OCI-LY3 (cell line): Measurements from ENCODE around the gene TACR1.
A peak's percentile ranks its signal among the peaks of the same experiment; 100 is the strongest.

Experiments
- H2AFZ ChIP-seq: fragments of 200-600, 300-600 bp; shearing (Covaris generic); 2 replicates; pipeline ENCODE4 v1.6.0; 2014; ENCODE audit warnings: antibody characterized with exemption, low read depth, low read length
- H3K27ac ChIP-seq: fragments of 200-600, 300-600 bp; sonication (generic); 2 replicates; pipeline ENCODE4 v1.5.1; 2014; ENCODE audit warnings: mild to moderate bottlenecking, low read length, moderate library complexity, mixed read lengths
- H3K27me3 ChIP-seq: fragments of 200-600, 300-600 bp; sonication (generic); 2 replicates; pipeline ENCODE4 v1.6.1; 2014; ENCODE audit warnings: low read depth, low read length, mixed read lengths
- H3K36me3 ChIP-seq: fragments of 200-600, 300-600 bp; sonication (generic); replicated peaks from 2 replicates; pipeline ENCODE3; 2014; ENCODE audit warnings: low read depth, low read length, mixed read lengths
- H3K4me1 ChIP-seq: fragments of 300-600, 200-600 bp; sonication (generic); 2 replicates; pipeline ENCODE4 v1.6.1; 2014; ENCODE audit warnings: low read length, mixed read lengths
- H3K4me2 ChIP-seq: fragments of 200-600, 300-600 bp; sonication (generic); 2 replicates; pipeline ENCODE4 v1.6.1; 2014; ENCODE audit warnings: low read length, mixed read lengths
- H3K4me3 ChIP-seq: fragments of 300-600, 200-600 bp; sonication (generic); 2 replicates; pipeline ENCODE4 v1.5.1; 2014; ENCODE audit warnings: antibody characterized with exemption, mild to moderate bottlenecking, low read length, moderate library complexity
- H3K79me2 ChIP-seq: fragments of 300-600, 200-600 bp; shearing (Covaris generic); 2 replicates; pipeline ENCODE4 v1.6.1; 2014; ENCODE audit warnings: mild to moderate bottlenecking, low read length, mixed read lengths
- H3K9ac ChIP-seq: fragments of 300-600, 200-600 bp; shearing (Covaris generic); 2 replicates; pipeline ENCODE4 v1.6.0; 2014; ENCODE audit warnings: mild to moderate bottlenecking, low read length, moderate library complexity
- H3K9me3 ChIP-seq: fragments of 200-600, 300-600 bp; shearing (Covaris generic); 2 replicates; pipeline ENCODE4 v1.6.1; 2014; ENCODE audit warnings: low read length, mixed read lengths; ENCODE audit not compliant: insufficient read depth
- H4K20me1 ChIP-seq: fragments of 200-600, 300-600 bp; sonication (generic); 2 replicates; pipeline ENCODE4 v1.6.1; 2016; ENCODE audit warnings: low read length, mixed read lengths; ENCODE audit not compliant: insufficient read depth
- EZH2phosphoT487 ChIP-seq: fragments of 200-600 bp; shearing (Covaris generic); IDR thresholded peaks from 2 replicates; pipeline ENCODE4 v1.6.1; 2018; ENCODE audit warnings: antibody characterized with exemption, mixed run types, low read depth
- TF ChIP-seq, protein P1 (sequence below): fragments of 200-600, 300-600 bp; sonication (generic); IDR thresholded peaks from 2 replicates; pipeline ENCODE4 v1.5.1; 2014; ENCODE audit warnings: antibody characterized with exemption, low read length, low read depth

TACR1 gene

DNA sequence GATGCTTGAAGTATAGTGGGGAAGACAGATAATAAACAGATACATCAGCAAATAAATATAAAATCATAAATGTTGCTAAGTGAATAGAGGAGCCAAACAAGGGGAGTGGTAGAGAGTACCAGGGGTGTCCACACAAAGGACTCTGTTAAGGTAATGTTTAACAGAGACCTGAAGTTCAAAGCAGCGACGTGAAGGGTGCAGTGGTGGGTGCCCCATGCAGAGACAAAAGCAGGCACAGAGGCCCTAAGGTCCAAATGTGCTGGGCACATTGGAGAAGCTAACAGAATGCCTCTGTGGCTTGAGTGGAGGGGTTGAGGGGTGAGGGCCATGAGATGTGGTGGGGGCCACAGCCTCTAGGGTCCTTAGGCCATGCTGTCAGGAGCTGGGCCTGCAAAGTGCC is 131.8 kb downstream of the TACR1 start:
- Histone ChIP-seq H3K4me3 (no peak overlapping the region), H2AFZ (no peak overlapping the region), H3K36me3 (no peaks in the 10 kb centered on the region), H3K27me3 (peaks cover 14% of the 10 kb centered on the region), H3K27ac (no peak overlapping the region), H3K79me2 (no peaks in the 10 kb centered on the region), H3K9me3 (no peaks in the 10 kb centered on the region), H3K4me1 (no peaks in the 10 kb centered on the region), H3K4me2 (no peak overlapping the region), H4K20me1 (no peaks in the 10 kb centered on the region), H3K9ac (no peak overlapping the region)
- TF ChIP-seq EZH2phosphoT487, result no peak
- TF ChIP-seq, protein P1, sequence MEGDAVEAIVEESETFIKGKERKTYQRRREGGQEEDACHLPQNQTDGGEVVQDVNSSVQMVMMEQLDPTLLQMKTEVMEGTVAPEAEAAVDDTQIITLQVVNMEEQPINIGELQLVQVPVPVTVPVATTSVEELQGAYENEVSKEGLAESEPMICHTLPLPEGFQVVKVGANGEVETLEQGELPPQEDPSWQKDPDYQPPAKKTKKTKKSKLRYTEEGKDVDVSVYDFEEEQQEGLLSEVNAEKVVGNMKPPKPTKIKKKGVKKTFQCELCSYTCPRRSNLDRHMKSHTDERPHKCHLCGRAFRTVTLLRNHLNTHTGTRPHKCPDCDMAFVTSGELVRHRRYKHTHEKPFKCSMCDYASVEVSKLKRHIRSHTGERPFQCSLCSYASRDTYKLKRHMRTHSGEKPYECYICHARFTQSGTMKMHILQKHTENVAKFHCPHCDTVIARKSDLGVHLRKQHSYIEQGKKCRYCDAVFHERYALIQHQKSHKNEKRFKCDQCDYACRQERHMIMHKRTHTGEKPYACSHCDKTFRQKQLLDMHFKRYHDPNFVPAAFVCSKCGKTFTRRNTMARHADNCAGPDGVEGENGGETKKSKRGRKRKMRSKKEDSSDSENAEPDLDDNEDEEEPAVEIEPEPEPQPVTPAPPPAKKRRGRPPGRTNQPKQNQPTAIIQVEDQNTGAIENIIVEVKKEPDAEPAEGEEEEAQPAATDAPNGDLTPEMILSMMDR, result no peak

DNA sequence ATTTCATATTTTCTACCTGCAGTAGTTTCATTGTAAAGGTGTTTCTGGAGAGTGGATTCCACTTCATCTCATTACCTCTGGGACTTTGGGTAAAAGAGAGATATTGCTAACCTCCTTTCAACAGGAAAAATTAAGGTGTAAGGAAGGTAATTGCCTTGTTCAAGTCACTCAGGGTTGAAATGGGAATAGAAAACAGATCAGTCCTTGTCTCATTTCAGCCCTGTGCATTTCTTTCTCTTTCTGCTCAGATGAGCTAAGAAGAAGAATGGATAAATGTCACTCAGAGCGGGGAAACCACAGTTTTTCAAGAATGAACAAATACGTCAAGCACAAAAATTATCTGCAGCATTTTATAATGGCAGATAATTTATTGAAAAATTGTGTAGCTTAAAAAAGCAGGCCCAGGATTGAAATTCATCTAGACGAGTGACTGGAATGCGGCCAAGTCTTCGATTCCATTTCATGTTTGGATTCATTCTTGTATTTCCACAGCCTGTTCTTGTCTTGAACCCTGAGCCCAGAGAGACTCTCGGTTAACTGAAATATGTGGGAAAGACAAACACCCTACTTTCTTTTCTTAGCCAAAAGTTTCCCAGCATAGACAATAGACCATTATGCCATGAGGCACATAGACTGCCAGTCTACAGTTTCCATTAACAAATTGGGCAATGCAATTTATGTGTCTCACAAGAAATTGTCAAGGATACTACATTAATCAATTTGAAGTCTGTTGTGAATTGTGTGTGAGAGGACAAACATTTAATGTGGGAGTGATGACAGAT is 133.0 kb downstream of the TACR1 start:
- Histone ChIP-seq H3K9me3 (no peaks in the 10 kb centered on the region), H3K4me2 (no peak overlapping the region), H3K27ac (no peak overlapping the region), H2AFZ (no peak overlapping the region), H4K20me1 (no peaks in the 10 kb centered on the region), H3K79me2 (no peaks in the 10 kb centered on the region), H3K9ac (no peak overlapping the region), H3K4me3 (no peak overlapping the region), H3K27me3 (0 out of 2 replicates have a peak, but pooled peaks cover 5% of the 10 kb centered on the region), H3K36me3 (no peaks in the 10 kb centered on the region), H3K4me1 (no peaks in the 10 kb centered on the region)
- TF ChIP-seq, protein P1, result no peak
- TF ChIP-seq EZH2phosphoT487, result no peak

DNA sequence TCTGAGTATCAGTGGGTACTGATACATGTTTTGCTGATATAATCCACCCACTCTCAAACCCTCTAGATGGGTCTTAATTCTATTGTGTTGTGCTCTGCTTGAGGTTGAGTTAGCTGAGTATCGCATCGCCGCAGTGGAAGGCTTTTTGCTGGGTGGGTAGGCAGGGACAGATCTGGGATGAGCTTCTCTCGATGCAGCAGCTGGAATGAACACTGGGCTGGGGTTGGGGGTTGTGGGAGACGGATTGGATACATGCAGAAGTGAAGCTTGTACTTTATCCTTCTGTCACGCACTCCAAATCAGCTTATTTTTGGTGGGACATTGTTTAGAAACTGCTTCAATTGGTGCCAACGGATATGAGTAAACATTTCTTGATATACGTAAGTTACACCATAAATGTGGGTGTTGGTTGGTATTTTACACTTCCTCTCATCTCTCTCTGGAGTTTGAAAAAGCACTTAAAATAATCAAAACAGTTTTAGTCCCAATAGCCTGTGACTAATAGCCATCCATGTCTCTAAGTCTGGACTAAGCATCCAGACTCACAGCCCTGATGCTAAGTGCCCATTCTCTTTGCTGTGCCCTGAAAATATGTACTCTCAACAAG is 133.8 kb downstream of the TACR1 start:
- no peak for TF ChIP-seq EZH2phosphoT487
- TF ChIP-seq, protein P1, result no peak
- Histone ChIP-seq H3K9me3 (no peaks in the 10 kb centered on the region), H3K27ac (no peak overlapping the region), H3K4me3 (no peak overlapping the region), H3K4me2 (no peak overlapping the region), H3K79me2 (no peaks in the 10 kb centered on the region), H3K36me3 (no peaks in the 10 kb centered on the region), H3K4me1 (no peaks in the 10 kb centered on the region), H2AFZ (no peak overlapping the region), H4K20me1 (no peaks in the 10 kb centered on the region), H3K9ac (no peak overlapping the region), H3K27me3 (peaks cover 2% of the 10 kb centered on the region; the same call in 1 of the 2 replicates)

DNA sequence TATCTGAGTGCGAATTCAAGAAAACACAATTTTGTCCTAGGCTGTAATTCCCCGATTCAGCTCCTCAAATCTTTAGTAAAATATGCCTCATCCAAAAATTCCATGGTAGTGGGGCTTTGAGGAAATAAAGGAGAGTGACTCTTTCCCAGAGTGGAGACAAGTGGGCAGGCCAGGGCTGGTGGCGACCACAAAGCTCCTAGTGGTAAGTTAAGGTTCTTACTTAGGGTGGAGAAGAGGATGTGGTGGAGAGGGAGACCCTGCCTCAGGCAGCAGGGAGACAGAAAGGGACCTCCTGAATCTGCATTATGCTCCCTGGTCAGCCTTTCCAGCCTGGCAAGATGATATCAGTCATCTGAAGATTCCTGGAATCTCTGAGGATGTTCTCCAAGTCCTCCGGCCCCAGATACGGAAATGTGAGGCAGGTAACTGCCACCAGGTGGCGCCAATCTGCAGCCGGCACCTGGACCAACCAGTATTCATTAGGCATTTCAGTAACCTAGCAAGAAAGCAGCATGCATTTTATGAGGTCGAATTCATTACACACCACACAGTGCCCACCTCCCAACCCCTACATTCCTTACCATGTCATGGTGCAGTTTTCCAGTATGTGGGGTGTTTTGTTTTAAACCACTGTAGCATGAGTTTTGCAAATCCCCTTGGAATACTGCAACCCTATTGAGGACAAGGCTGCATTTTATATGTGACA is 134.5 kb downstream of the TACR1 start:
- Histone ChIP-seq H3K27ac (no peak overlapping the region), H4K20me1 (no peaks in the 10 kb centered on the region), H3K36me3 (no peaks in the 10 kb centered on the region), H3K4me2 (peak overlapping the region; percentile 28; the same call in 1 of the 2 replicates), H2AFZ (no peak overlapping the region), H3K4me1 (no peaks in the 10 kb centered on the region), H3K9me3 (no peaks in the 10 kb centered on the region), H3K9ac (no peak overlapping the region), H3K79me2 (no peaks in the 10 kb centered on the region), H3K4me3 (no peak overlapping the region), H3K27me3 (peaks cover 6% of the 10 kb centered on the region; the same call in 1 of the 2 replicates)
- no peak for TF ChIP-seq EZH2phosphoT487
- TF ChIP-seq, protein P1, result peak; percentile 94
